Melanocyte of skin (primary cell): ENCODE measurements around the gene RFX4. TPM values are rescaled to one million over a fixed set of nuclear protein-coding genes. Genes with fewer than 3 reads are reported as not detected.

Experiments used
- total RNA-seq, 2 donors: library from RNA; depleted of rRNA; stranded (reverse); fragments of >200 nt; gene quantifications; 2 replicates each; pipeline ENCODE4 v1.2.3, GENCODE V29; 2012

The RFX4 gene
- total RNA-seq, result not detected

GRCh38 chr12:106582641-106583230 lies at the start of gene RFX4:
RFX4 (plus strand) TSS chr12:106583004; CDS start chr12:106583321, 317 bp downstream.

DNA sequence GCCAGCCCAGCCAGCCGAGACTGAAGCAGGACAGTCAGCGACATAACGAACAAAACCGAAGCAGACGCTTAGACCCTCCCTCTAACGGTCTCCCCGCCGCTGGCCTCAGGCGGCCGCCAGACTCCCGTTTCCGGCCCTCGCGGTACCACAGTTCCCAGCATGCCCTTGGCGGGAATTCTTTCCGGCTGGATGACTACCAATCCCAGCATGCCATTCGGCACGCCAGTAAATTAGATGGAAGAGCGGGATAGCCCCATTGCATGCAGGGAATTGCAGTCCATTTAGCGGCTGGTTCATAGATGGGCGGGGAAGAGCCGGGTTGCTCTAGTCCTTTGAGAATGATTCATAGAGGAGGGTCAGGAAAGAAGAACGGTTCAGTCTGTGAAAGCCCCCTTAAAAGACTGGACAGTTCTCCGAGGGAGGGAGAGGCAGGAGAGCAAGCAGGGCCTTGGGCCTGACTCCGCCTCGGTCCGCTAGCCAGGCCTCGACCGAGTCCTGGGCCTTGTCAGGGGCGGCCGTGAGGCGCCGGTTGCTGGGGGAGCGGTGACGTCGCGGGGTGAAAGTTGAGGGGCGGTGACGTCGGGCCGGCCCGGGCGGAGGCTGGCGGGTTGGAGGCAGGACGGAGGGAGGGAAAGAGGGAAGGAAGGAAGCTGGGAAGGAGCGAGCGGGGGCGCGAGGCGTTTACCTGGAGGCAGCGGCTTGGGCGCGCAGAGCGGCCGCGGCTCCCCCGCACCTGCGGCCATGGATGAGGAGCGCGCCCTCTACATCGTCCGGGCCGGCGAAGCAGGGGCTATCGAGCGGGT lies 191.4 kb downstream of the RFX4 start, which contains the start of gene RIC8B:
Gene RIC8B, plus strand, starts transcription at position 678 of the 803 bp plus-strand sequence. Its CDS starts 64 bp downstream, at position 742.

Other genes starting within 250 kb of the RFX4 start
- gene POLR3B, start 225.3 kb upstream of the RFX4 start, total RNA-seq, result 1 to 10 TPM; 7.7 to 7.9 TPM
- gene RIC8B, start 191.7 kb downstream of the RFX4 start, total RNA-seq, result 10 to 100 TPM; 11.0 to 12.7 TPM